Activated CD4-positive, alpha-beta T cell treated with anti-CD3 and anti-CD28 coated beads, Interleukin-2, amount 10 ng/mL, durations not matched to agents 7 days and 5 days (primary cell): ENCODE data around the gene PFKM. TPM values are rescaled to one million over a fixed set of nuclear protein-coding genes. Genes with fewer than 3 reads are reported as not detected.
"Not testable (repeated sequence)": the region's sequence is repeated elsewhere in the genome, so short reads cannot be mapped to it uniquely, and the experiment has no call there.

Source experiments
- CTCF ChIA-PET: fragments of 350-600 bp; sonication (Branson Sonifier 250); formaldehyde crosslinking; loops from one replicate; lab custom pipeline; 2021; ENCODE audit warnings: antibody characterized with exemption; lab: Charles Lee
- POLR2A ChIA-PET: fragments of 350-600 bp; sonication (Branson Sonifier 250); formaldehyde crosslinking; loops from one replicate; lab custom pipeline; 2021; ENCODE audit warnings: antibody characterized with exemption; lab: Charles Lee
- DNase-seq: peaks from one replicate; pipeline ENCODE4 v3.0.0-alpha.2; 2020
- H3K27ac Mint-ChIP-seq: one replicate; pipeline ENCODE4 v1.8.0; 2021; ENCODE audit warnings: mild to moderate bottlenecking, moderate library complexity, mixed read lengths
- H3K27me3 Mint-ChIP-seq: one replicate; pipeline ENCODE4 v1.8.0; 2021; ENCODE audit warnings: mixed read lengths
- H3K36me3 Mint-ChIP-seq: one replicate; pipeline ENCODE4 v1.8.0; 2021; ENCODE audit warnings: low read depth, mixed read lengths
- H3K4me1 Mint-ChIP-seq: one replicate; pipeline ENCODE4 v1.8.0; 2021; ENCODE audit warnings: mixed read lengths
- H3K4me3 Mint-ChIP-seq: one replicate; pipeline ENCODE4 v1.8.0; 2021; ENCODE audit warnings: mild to moderate bottlenecking, moderate library complexity, mixed read lengths
- H3K9me3 Mint-ChIP-seq: one replicate; pipeline ENCODE4 v1.8.0; 2021; ENCODE audit warnings: mixed read lengths
- total RNA-seq, 2 experiments: library from RNA; stranded (reverse); gene quantifications; one replicate each; pipeline ENCODE4 v1.2.3, GENCODE V29; 2021

Gene PFKM
- total RNA-seq, 2 experiments from 2014 or later: 16.0 to 19.5 TPM

DNA sequence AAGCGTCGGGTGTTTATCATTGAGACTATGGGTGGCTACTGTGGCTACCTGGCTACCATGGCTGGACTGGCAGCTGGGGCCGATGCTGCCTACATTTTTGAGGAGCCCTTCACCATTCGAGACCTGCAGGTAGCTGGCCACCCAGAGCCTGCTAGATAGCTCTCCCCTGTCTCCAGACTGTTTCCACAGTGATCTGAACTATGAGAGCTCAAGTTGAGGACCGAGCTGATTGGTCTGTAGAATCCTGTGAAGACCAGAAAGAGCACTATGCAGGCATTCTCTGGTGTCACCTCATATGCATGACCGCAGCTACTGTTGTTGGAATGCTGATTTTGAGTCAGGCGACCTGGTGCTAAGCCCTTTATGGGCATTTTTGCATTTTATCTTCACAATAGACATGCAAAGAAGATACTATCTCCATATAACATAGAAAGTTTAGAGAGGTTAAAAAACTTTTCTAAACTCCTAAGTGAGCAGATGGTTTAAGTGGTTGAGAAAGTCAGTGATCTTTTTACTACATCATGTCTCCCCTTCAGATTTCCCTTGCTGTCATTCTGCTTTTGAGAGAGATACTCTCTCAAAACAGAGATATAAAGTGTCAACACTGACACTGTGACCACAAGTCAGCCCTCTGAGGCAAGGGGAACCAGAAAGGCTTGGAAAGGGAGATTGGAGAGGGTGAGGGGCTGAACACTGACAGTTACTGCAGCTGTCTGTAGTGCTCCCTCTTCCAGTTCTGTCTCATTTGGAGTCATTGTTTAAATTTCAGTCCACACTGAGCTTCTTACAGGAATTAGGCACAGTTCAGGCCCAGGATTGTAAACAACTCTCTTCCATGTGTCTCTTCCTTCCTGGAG, 23.9 kb downstream of the PFKM start:
- Mint-ChIP-seq H3K36me3 (peaks cover 19% of the 10 kb centered on the region), H3K4me3 (no peak overlapping the region), H3K27me3 (no peaks in the 10 kb centered on the region), H3K4me1 (no peaks in the 10 kb centered on the region), H3K27ac (no peak overlapping the region), H3K9me3 (no peaks in the 10 kb centered on the region)
- CTCF ChIA-PET: interaction anchor here (1.3 to 1.9 kb wide), 3 partner anchors 9 to 14 kb away, joined by 3 to 9 read pairs (median 6); partner anchors contain the start of gene ASB8
- POLR2A ChIA-PET: no interaction called here
- DNase-seq: no peak

DNA sequence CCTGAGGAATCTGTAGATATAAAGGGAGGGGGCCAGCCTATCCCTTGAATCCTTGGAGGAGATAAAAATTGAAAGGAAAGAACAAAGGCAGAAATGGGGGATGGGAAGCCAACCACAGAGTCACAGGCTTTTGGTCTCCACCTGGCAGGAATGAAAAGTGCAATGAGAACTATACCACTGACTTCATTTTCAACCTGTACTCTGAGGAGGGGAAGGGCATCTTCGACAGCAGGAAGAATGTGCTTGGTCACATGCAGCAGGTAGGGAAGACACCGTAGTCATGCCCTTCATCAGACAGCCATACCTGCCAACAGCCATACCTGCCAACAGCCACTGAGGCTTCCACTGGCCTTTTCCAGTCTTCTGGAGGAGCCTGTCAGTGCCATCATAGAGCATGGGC, 24.7 kb downstream of the PFKM start:
- H3K27me3 Mint-ChIP-seq: no peaks in the 10 kb centered on the region
- H3K4me3 Mint-ChIP-seq: no peak overlapping the region
- ChIA-PET CTCF (no interaction called here), POLR2A (no interaction called here)
- H3K9me3 Mint-ChIP-seq: no peaks in the 10 kb centered on the region
- H3K27ac Mint-ChIP-seq: no peak overlapping the region
- DNase-seq: no peak
- no peaks in the 10 kb centered on the region for H3K4me1 Mint-ChIP-seq
- peaks cover 20% of the 10 kb centered on the region for H3K36me3 Mint-ChIP-seq

DNA sequence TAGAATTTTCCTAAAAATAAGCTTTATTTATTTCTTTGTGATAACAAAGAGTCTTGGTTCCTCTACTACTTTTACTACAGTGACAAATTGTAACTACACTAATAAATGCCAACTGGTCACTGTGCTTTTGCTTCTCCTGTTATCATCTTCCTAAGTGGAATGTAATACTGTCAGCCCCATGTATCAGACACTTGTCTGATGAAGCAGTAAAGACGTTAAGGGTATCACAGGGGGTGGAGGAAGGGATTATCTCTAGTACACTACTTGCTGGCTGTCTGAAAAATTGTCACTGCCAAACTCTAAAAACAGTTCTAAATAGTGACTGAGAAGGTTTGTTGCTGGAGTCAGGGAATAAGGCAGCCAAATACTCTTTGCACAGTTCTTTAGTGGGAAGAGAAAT, 26.8 kb downstream of the PFKM start:
- Mint-ChIP-seq H3K27me3 (no peaks in the 10 kb centered on the region), H3K4me1 (peaks cover 3% of the 10 kb centered on the region), H3K4me3 (no peak overlapping the region), H3K27ac (no peak overlapping the region), H3K36me3 (peaks cover 41% of the 10 kb centered on the region), H3K9me3 (no peaks in the 10 kb centered on the region)
- POLR2A ChIA-PET: no interaction called here
- DNase-seq: no peak
- CTCF ChIA-PET: interaction anchor here (0.9 to 1.6 kb wide), 3 partner anchors 12 to 419 kb away, joined by 3 read pairs; partner anchors contain the start of gene ASB8

DNA sequence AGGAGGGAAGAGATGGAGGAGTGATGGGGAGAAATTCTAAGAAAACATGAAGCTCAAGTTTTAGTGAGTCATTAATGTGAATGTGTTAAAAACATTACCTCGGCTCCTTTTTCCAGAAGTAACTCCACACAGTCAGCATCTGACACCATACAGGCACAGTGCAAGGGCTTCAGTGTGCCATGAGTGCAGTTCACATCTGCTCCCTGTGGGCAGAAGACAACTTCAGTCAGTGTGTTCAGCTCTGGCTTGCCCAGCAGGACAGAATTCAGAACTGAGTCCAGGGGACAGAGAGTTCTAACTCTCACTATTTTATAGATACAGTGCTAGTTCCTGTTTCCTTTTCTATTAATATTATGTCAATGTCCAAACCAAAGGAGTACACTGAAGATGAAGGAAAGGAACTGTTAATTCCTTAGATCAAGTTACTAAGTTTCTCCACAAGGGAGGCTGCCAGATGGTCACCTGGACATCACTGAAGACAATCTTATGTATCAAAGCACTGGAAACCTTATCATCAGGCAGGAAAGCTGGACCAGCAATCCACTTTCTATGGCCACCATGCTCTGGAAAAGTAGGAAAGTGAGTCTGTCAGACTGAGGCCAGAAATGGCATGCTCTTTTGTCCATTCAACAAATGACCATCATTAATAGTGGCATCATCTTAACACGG, 32.1 kb downstream of the PFKM start:
- no peak for DNase-seq
- Mint-ChIP-seq H3K9me3 (no peaks in the 10 kb centered on the region), H3K4me3 (no peak overlapping the region), H3K4me1 (peaks cover 30% of the 10 kb centered on the region), H3K27me3 (no peaks in the 10 kb centered on the region), H3K27ac (no peak overlapping the region), H3K36me3 (peaks cover 45% of the 10 kb centered on the region)
- POLR2A ChIA-PET: no interaction called here
- CTCF ChIA-PET: interaction anchor here (0.7 to 1.9 kb wide), 4 partner anchors 9 to 26 kb away, joined by 3 to 6 read pairs (median 4); no protein-coding TSS in a partner anchor

DNA sequence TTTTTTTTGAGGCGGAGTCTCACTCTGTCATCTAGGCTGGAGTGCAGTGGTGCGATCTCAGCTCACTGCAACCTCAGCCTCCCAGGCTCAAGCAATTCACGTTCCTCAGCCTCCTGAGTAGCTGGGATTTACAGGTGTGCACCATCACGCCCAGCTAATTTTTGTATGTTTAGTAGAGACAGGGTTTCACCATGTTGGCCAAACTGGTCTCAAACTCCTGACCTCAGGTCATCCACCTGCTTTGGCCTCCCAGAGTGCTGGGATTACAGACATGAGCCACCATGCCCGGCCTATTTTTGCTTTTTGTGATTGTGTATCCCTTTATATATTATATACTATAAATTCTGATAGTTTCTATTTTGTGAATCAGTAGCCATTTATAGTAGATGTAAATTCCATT, 36.6 kb downstream of the PFKM start:
- H3K9me3 Mint-ChIP-seq, H3K27me3 Mint-ChIP-seq, POLR2A ChIA-PET, CTCF ChIA-PET, DNase-seq, H3K27ac Mint-ChIP-seq: not testable (repeated sequence)
- Mint-ChIP-seq H3K4me1 (peaks cover 45% of the 10 kb centered on the region), H3K36me3 (peaks cover 22% of the 10 kb centered on the region), H3K4me3 (peak overlapping the region; percentile 96)

DNA sequence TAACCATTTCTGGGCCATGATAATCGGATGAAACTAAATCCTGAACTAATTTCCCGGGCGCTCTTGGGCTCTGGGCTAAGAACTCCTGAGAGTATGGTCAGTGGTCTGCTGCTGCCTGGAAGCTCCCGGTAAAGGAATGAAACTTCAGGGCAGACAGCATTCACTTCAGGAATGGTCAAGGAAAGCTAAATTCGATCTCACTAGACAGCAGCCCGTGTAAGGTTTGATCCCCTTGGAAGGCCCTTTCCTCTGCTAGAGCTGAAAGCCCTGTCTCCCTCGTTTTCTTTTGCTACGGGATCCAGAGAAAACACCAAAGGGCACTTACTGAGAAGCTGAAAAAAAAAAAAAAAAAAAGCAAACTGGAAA, 37.5 kb downstream of the PFKM start:
- H3K4me3 Mint-ChIP-seq: peak overlapping the region; percentile 96
- POLR2A ChIA-PET: interaction anchor here (1.8 kb wide), 1 partner anchor 51 kb away, joined by 9 read pairs; the partner anchor contains the start of gene SENP1
- DNase-seq: no peak
- H3K36me3 Mint-ChIP-seq: peaks cover 18% of the 10 kb centered on the region
- H3K27me3 Mint-ChIP-seq: no peaks in the 10 kb centered on the region
- H3K4me1 Mint-ChIP-seq: peaks cover 48% of the 10 kb centered on the region
- CTCF ChIA-PET: interaction anchor here (0.9 to 2.0 kb wide), 8 partner anchors 14 to 415 kb away, joined by 3 to 9 read pairs (median 4); partner anchors contain the start of gene CCDC184
- peak overlapping the region; percentile 97 for H3K27ac Mint-ChIP-seq
- peaks cover 2% of the 10 kb centered on the region for H3K9me3 Mint-ChIP-seq

DNA sequence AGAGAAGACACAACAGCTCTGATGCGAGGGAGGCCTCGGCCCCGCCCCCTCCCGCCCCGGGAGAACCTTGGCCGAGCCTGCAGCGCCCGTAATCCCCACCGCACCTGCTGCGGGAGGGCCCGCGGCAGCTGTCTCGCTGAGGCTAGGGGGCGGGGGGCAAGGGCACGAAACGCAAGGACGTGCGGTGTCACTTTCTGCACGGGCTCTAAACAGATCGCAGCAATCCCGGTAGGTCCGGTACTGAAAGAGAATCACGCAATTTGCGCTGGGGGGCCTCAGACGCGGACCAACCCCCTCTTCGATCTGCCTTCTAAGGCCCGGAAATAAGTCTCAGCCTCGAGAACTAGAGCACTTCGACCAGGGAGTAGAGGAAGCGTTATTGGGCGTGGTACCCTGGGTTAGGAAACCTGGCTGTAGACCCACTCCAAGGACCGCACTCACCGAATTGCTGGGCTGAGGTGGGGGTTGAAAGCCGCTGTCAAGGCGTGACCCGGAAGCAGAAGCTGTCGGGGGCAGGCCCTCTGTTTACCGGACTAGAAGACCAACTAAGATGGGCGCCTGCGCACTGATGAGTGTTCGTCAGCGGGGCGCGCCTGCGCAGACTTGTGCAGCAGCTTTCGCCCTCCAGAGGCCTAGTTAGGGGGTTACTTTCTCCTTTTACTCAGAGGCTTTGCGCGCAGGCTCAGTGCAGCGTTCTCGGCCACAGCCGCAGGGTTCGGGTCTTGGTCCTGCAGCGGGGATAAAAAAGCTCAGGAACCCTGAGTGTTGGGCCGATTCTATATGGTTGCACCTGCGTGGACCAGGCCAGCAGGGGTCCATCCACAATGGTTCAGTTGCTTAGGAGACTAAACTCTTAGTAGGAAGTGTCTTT, 38.1 kb downstream of the PFKM start, which contains the start of gene ASB8:
TSS of gene ASB8 (minus strand) at position 498 of the 871 bp plus-strand sequence. CDS start 4,019 bp downstream, outside the sequence.
- Mint-ChIP-seq H3K27ac (peak within 1 kb of the TSS; percentile 97), H3K9me3 (peaks cover 2% of the 10 kb centered on the region), H3K27me3 (no peaks in the 10 kb centered on the region), H3K36me3 (peaks cover 14% of the 10 kb centered on the region), H3K4me3 (peak within 1 kb of the TSS; percentile 96), H3K4me1 (peaks cover 42% of the 10 kb centered on the region)
- ChIA-PET POLR2A (interaction anchor here (0.6 to 1.8 kb wide), 2 partner anchors 9 to 52 kb away, joined by 3 to 9 read pairs; partner anchors contain the start of gene SENP1), CTCF (interaction anchor here (0.7 to 2.0 kb wide), 16 partner anchors 11 to 416 kb away, joined by 3 to 9 read pairs (median 4); partner anchors contain the start of gene CCDC184)
- peak; percentile 99 for DNase-seq

DNA sequence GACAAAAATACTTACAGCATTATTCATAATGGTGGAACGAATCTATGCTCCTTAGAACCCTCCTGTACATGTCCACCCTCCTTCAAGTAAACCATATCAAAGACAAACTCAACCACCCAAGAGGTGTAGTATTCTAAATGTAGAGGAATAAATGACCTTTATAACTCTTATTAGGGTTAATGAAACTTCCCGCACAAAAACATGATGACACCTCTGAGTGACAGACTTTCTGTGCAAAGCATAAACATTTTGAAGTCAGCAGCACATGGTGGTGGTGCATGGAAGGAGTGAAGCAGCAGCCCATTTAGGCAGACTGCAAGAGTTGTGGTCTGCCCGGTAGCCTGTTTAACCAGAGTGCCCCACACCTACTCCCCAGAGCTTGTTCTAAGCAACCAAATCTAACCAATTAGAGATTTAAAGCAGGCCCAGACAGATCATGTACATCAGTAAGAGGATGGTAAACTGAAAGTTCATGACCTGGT, 38.8 kb downstream of the PFKM start:
- peaks cover 13% of the 10 kb centered on the region for H3K36me3 Mint-ChIP-seq
- H3K4me3 Mint-ChIP-seq: peak overlapping the region; percentile 96
- H3K27ac Mint-ChIP-seq: peak overlapping the region; percentile 97
- peaks cover 37% of the 10 kb centered on the region for H3K4me1 Mint-ChIP-seq
- peaks cover 1% of the 10 kb centered on the region for H3K27me3 Mint-ChIP-seq
- H3K9me3 Mint-ChIP-seq: peaks cover 2% of the 10 kb centered on the region
- POLR2A ChIA-PET: interaction anchor here (0.6 to 1.8 kb wide), 2 partner anchors 10 to 53 kb away, joined by 3 to 9 read pairs; partner anchors contain the start of gene SENP1
- CTCF ChIA-PET: interaction anchor here (0.7 to 2.0 kb wide), 13 partner anchors 12 to 416 kb away, joined by 3 to 9 read pairs (median 3); no protein-coding TSS in a partner anchor
- DNase-seq: no peak

DNA sequence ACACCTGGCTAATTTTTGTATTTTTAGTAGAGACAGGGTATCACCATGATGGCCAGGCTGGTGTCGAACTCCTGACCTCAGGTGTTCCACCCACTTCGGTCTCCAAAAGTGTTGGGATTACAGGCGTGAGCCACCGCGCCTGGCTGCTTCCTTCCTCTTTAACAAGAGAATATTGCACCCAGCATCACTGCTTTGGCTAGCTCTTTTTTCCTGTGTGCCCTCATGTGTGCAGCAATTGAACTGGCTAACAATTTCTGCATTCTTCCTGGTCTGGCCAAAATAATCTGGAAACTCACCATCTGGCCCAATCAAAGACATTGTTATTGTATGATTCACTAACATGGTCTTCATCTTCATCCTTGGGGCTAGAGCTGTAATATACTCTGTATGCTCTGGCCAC, 40.9 kb downstream of the PFKM start:
- ChIA-PET CTCF (interaction anchor here (0.7 to 1.3 kb wide), 2 partner anchors 8 to 420 kb away, joined by 3 read pairs; no protein-coding TSS in a partner anchor), POLR2A (interaction anchor here (0.6 to 0.7 kb wide), 2 partner anchors 184 to 437 kb away, joined by 3 to 5 read pairs; no protein-coding TSS in a partner anchor)
- DNase-seq: no peak
- peaks cover 2% of the 10 kb centered on the region for H3K9me3 Mint-ChIP-seq
- H3K27ac Mint-ChIP-seq: no peak overlapping the region
- peaks cover 2% of the 10 kb centered on the region for H3K36me3 Mint-ChIP-seq
- H3K4me3 Mint-ChIP-seq: no peak overlapping the region
- peaks cover 25% of the 10 kb centered on the region for H3K4me1 Mint-ChIP-seq
- H3K27me3 Mint-ChIP-seq: peaks cover 9% of the 10 kb centered on the region

DNA sequence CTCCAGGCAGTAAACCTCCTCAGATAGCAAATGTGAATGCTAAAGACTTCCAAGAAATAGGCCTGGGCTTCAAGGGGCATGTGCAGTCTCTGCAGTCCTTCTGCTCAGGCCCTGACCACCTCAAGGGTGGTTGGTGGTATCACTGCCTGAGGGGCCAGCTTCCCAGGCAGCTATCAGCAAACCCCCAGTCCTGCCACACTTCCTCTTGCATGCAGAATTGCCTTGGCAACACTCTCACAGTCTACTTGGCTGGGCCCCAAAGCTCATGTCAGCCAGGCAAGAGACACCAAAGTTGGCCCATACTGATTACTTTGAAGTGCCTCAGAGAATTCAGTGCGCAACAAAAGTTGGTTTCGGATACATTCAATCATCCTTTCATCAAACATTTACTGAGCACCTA, 41.6 kb downstream of the PFKM start:
- peaks cover 2% of the 10 kb centered on the region for H3K9me3 Mint-ChIP-seq
- peaks cover 24% of the 10 kb centered on the region for H3K4me1 Mint-ChIP-seq
- no peak for DNase-seq
- H3K36me3 Mint-ChIP-seq: peaks cover 2% of the 10 kb centered on the region
- H3K27me3 Mint-ChIP-seq: peaks cover 11% of the 10 kb centered on the region
- H3K27ac Mint-ChIP-seq: no peak overlapping the region
- CTCF ChIA-PET: interaction anchor here (1.3 kb wide), 1 partner anchor 9 kb away, joined by 3 read pairs; no protein-coding TSS in a partner anchor
- H3K4me3 Mint-ChIP-seq: no peak overlapping the region
- POLR2A ChIA-PET: no interaction called here

DNA sequence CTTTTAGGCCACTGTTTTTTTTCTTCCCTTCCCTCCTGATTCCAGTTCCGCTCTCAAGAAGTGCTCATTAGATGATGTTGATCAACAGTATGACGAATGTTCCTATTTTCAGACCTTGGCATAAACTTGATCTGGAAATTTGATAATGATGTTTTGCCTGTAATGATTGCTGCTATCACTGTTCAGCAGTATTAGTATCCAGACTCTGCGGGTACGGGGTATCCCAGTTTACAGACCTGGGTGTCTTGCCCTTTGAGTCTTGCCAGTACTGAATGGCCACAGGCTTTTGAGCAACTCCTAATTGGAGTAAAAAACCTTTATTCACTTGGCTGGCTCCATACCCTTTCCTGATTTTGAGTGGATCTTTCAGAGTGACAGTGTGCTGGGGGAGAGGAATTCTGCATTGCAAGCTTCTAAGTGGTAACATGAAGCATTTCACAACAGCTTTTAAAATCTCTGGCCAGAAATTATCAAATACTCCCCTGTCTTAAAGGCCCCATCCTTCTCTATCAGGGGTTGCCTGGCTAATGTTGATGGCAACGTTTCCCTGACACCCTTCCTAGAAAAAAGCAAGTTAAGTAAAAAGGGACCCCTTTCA, 44.1 kb downstream of the PFKM start:
- H3K27me3 Mint-ChIP-seq: peaks cover 16% of the 10 kb centered on the region
- no peaks in the 10 kb centered on the region for H3K36me3 Mint-ChIP-seq
- peaks cover 7% of the 10 kb centered on the region for H3K4me1 Mint-ChIP-seq
- ChIA-PET CTCF (no interaction called here), POLR2A (no interaction called here)
- no peak for DNase-seq
- H3K9me3 Mint-ChIP-seq: peaks cover under 1% of the 10 kb centered on the region
- no peak overlapping the region for H3K4me3 Mint-ChIP-seq
- no peak overlapping the region for H3K27ac Mint-ChIP-seq
